Naive B cell (primary cell): ENCODE data around the gene SLC9C2. TPM values are rescaled to one million over a fixed set of nuclear protein-coding genes. Genes with fewer than 3 reads are reported as not detected.
"Not testable (repeated sequence)": the region's sequence is repeated elsewhere in the genome, so short reads cannot be mapped to it uniquely, and the experiment has no call there.

ENCODE experiments used
- ATAC-seq, 2 donors: fragments of 150-1000 bp; cut with Tn5 transposase; 2 replicates each; pipeline ENCODE4 v1.10.0; 2021; ENCODE audit warnings: low read depth in 2 of 2, mild to moderate bottlenecking in 2 of 2, moderate library complexity in 2 of 2
- DNase-seq: peaks from one replicate; pipeline ENCODE4 v3.0.0; 2022
- H3K27ac Mint-ChIP-seq, 6 donors: one replicate each; pipeline ENCODE4 v1.8.0; 2020 to 2022; ENCODE audit warnings: mild to moderate bottlenecking in 6 of 6, mixed read lengths in 6 of 6, moderate library complexity in 5 of 6, inconsistent platforms in 2 of 6
- H3K27me3 Mint-ChIP-seq, 3 donors: one replicate each; pipeline ENCODE4 v1.8.0; 2021 to 2022; ENCODE audit warnings: mixed read lengths in 3 of 3, mild to moderate bottlenecking in 1 of 3
- H3K36me3 Mint-ChIP-seq, 2 donors: one replicate each; pipeline ENCODE4 v1.8.0; 2020 to 2022; ENCODE audit warnings: mixed read lengths in 2 of 2, inconsistent platforms in 1 of 2, mild to moderate bottlenecking in 1 of 2
- H3K4me1 Mint-ChIP-seq, 3 donors: one replicate each; pipeline ENCODE4 v1.8.0; 2020 to 2022; ENCODE audit warnings: mixed read lengths in 3 of 3, inconsistent platforms in 1 of 3, mild to moderate bottlenecking in 1 of 3, moderate library complexity in 1 of 3
- H3K4me3 Mint-ChIP-seq, 8 donors: one replicate each; pipeline ENCODE4 v1.8.0; 2020 to 2022; ENCODE audit warnings: mild to moderate bottlenecking in 8 of 8, mixed read lengths in 8 of 8, moderate library complexity in 8 of 8, inconsistent platforms in 2 of 8
- H3K9me3 Mint-ChIP-seq, 7 donors: one replicate each; pipeline ENCODE4 v1.8.0; 2020 to 2022; ENCODE audit warnings: mixed read lengths in 7 of 7, mild to moderate bottlenecking in 5 of 7, inconsistent platforms in 2 of 7, moderate library complexity in 1 of 7
- polyA plus RNA-seq, 6 donors: library from polyadenylated mRNA; unstranded; fragments of 300-500 nt; fragmentation: Illumina TruSeq; gene quantifications; one replicate each; pipeline ENCODE4 v1.2.3, GENCODE V29; 2021; ENCODE audit warnings: low read depth in 6 of 6

Gene SLC9C2
- polyA plus RNA-seq, 6 donors from 2014 or later, result not detected

GRCh38 chr1:173473599-173474011 lies 129.3 kb downstream of the SLC9C2 start:
- no peak for ATAC-seq
- H3K4me3 Mint-ChIP-seq, result no peak overlapping the region
- H3K4me1 Mint-ChIP-seq, result peaks cover 23 to 34% (median 33%) of the 10 kb centered on the region in 3 donors
- DNase-seq, result no peak
- peaks cover 17 to 18% of the 10 kb centered on the region in 2 donors for H3K36me3 Mint-ChIP-seq
- H3K9me3 Mint-ChIP-seq, result peaks cover 4 to 33% (median 19%) of the 10 kb centered on the region in 7 donors
- H3K27ac Mint-ChIP-seq, result peak overlapping the region in 1 of 6 donors; percentile 94
- H3K27me3 Mint-ChIP-seq, result no peaks in the 10 kb centered on the region

DNA sequence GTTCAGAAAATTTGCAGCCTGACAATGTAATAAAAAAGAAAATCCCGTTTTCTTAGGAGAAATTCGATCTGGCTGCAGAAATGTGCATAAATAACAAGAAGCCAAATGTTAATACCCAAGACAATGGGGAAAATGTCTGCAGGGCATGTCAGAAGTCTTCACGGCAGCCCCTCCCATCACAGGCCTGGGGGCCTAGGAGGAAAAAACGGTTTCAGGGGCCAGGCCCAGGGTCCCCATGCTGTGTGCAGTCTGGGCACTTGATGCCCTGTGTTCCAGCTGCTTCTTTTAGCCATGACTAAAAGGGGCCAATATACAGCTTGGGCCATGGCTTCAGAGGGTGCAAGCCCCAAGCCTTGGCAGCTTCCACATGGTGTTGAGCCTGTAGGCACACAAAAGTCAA lies 132.3 kb downstream of the SLC9C2 start:
- no peak for DNase-seq
- Mint-ChIP-seq H3K27me3 (no peaks in the 10 kb centered on the region), H3K36me3 (peaks cover 18 to 25% of the 10 kb centered on the region in 2 donors), H3K4me3 (peak overlapping the region in 1 of 8 donors; percentile 37), H3K4me1 (peaks cover 8 to 18% (median 16%) of the 10 kb centered on the region in 3 donors), H3K27ac (no peak overlapping the region), H3K9me3 (peaks cover 4 to 45% (median 26%) of the 10 kb centered on the region in 7 donors)
- no peak for ATAC-seq

- no peak for ATAC-seq
- Mint-ChIP-seq H3K36me3 (peaks cover 18 to 25% of the 10 kb centered on the region in 2 donors), H3K4me3 (no peak overlapping the region), H3K27ac (no peak overlapping the region), H3K4me1 (peaks cover 9 to 18% (median 14%) of the 10 kb centered on the region in 3 donors), H3K27me3 (no peaks in the 10 kb centered on the region), H3K9me3 (peaks cover 4 to 46% (median 28%) of the 10 kb centered on the region in 7 donors)
- DNase-seq, result no peak
These were observed 133.2 kb downstream of the SLC9C2 start for GRCh38 chr1:173469656-173470055.

DNA sequence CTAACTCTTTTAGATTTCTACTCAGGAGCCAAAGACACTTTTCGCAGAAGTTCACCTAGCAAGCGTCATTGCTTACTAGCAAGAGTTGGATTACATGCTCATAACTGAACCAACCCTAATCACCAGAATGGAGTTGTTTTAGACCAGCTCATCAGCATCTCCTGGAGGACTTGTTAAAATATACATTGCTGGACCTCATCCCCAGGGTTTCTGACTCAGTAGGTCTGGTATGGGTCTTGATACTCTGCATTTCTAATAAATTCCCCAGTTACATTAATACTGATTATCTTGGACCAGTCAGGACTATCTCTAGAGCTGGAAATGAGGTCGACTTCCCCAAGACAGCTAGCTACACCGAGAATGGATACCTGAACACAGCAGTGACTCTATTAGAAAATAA lies 135.4 kb downstream of the SLC9C2 start:
- Mint-ChIP-seq H3K4me1 (peaks cover 6 to 19% (median 8%) of the 10 kb centered on the region in 3 donors), H3K9me3 (peaks cover 9 to 68% (median 40%) of the 10 kb centered on the region in 7 donors), H3K27ac (no peak overlapping the region), H3K27me3 (no peaks in the 10 kb centered on the region), H3K4me3 (no peak overlapping the region), H3K36me3 (peaks cover 31 to 36% of the 10 kb centered on the region in 2 donors)
- no peak for ATAC-seq
- no peak for DNase-seq

DNA sequence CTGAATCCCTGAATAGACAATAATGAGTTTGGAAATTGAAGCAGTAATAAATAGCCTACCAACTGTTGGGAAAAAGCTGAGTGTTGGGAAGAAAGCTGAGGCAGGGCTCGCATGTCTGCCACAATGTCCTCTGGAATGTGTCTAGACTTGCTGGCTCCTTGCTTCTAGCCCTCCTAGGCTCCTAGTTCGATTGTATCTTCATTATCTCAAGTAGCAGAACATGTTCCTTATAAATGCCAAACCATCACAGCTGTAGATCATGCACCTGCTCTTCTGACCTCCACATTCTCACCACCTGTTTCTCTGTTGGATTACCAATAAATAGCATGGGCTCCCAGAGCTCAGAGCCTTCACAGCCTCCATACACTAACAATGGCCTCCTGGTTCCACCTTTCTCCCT lies 138.7 kb downstream of the SLC9C2 start:
- not testable (repeated sequence) for H3K4me3 Mint-ChIP-seq, ATAC-seq
- H3K36me3 Mint-ChIP-seq, result peaks cover 27 to 36% of the 10 kb centered on the region in 2 donors

GRCh38 chr1:173462666-173463065 lies 140.2 kb downstream of the SLC9C2 start:
- H3K4me3 Mint-ChIP-seq, DNase-seq, H3K27ac Mint-ChIP-seq, H3K27me3 Mint-ChIP-seq, ATAC-seq: not testable (repeated sequence)
- Mint-ChIP-seq H3K4me1 (peaks cover 5 to 20% (median 8%) of the 10 kb centered on the region in 3 donors), H3K9me3 (peaks cover 5 to 28% (median 15%) of the 10 kb centered on the region in 7 donors), H3K36me3 (peaks cover 27 to 36% of the 10 kb centered on the region in 2 donors)

More for the DNA sequence above, 138.7 kb downstream of the SLC9C2 start:
- H3K27me3 Mint-ChIP-seq, DNase-seq: not testable (repeated sequence)
- Mint-ChIP-seq H3K27ac (peak overlapping the region in 1 of 6 donors; percentile 86), H3K4me1 (peaks cover 6 to 20% (median 8%) of the 10 kb centered on the region in 3 donors), H3K9me3 (peaks cover 5 to 40% (median 22%) of the 10 kb centered on the region in 7 donors)

DNA sequence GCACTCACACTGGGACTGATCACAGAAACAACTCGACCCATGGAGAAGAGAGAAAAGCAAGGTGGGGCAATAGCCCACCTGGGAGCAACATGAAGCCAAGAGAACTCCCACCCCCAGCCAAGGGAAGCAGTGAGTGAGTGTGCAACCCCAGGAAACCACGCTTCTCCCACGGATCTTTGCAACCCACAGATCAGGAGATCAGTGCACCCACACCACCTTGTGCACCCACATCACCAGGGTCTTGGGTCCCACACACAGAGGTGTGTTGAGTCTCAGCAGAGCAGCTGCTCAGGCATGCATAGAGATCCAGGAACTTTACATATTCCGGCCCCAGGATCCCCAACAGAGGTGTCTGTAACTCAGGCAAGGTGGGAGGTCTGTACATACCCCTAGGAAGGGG lies 143.0 kb downstream of the SLC9C2 start:
- Mint-ChIP-seq H3K4me3 (no peak overlapping the region), H3K27me3 (no peaks in the 10 kb centered on the region), H3K4me1 (peaks cover 4 to 12% (median 4%) of the 10 kb centered on the region in 3 donors), H3K9me3 (peaks cover 5 to 23% (median 12%) of the 10 kb centered on the region in 7 donors), H3K36me3 (peaks cover 39% of the 10 kb centered on the region in 2 donors), H3K27ac (peak overlapping the region in 1 of 6 donors; percentile 20)
- ATAC-seq, result no peak
- DNase-seq, result no peak

- H3K27me3 Mint-ChIP-seq, result no peaks in the 10 kb centered on the region
- H3K27ac Mint-ChIP-seq, result no peak overlapping the region
- no peak for ATAC-seq
- H3K36me3 Mint-ChIP-seq, result peaks cover 17% of the 10 kb centered on the region in 2 donors
- no peak for DNase-seq
- H3K9me3 Mint-ChIP-seq, result peaks cover 0 to 2% (median 0%) of the 10 kb centered on the region in 7 donors
- H3K4me1 Mint-ChIP-seq, result peaks cover 0 to 4% (median 2%) of the 10 kb centered on the region in 3 donors
- H3K4me3 Mint-ChIP-seq, result no peak overlapping the region
These were observed 147.8 kb downstream of the SLC9C2 start for GRCh38 chr1:173454966-173455524.

GRCh38 chr1:173453982-173454381 lies 148.9 kb downstream of the SLC9C2 start:
- no peak for DNase-seq
- Mint-ChIP-seq H3K27me3 (no peaks in the 10 kb centered on the region), H3K9me3 (peaks cover 0 to 2% (median 0%) of the 10 kb centered on the region in 7 donors), H3K4me3 (no peak overlapping the region), H3K4me1 (peaks cover 0 to 4% (median 2%) of the 10 kb centered on the region in 3 donors), H3K36me3 (peaks cover 11 to 16% of the 10 kb centered on the region in 2 donors), H3K27ac (peak overlapping the region in 1 of 6 donors; percentile 11)
- ATAC-seq, result no peak

GRCh38 chr1:173451981-173452380 lies 150.9 kb downstream of the SLC9C2 start:
- Mint-ChIP-seq H3K9me3 (peaks cover 0 to 10% (median 5%) of the 10 kb centered on the region in 7 donors), H3K27ac (peak overlapping the region in 2 of 6 donors; percentile 27 to 81), H3K27me3 (no peaks in the 10 kb centered on the region), H3K4me3 (no peak overlapping the region), H3K36me3 (peaks cover 17 to 34% of the 10 kb centered on the region in 2 donors), H3K4me1 (peaks cover 0 to 4% (median 2%) of the 10 kb centered on the region in 3 donors)
- ATAC-seq, result no peak
- no peak for DNase-seq

Other genes with a start within 250 kb of the SLC9C2 start
- 100 to 1,000 TPM in 5 of 6 donors, 10 to 100 TPM in 1; 93.7 to 143 (median 118) TPM for gene PRDX6, start 125.7 kb downstream of the SLC9C2 start, polyA plus RNA-seq
- not detected for gene TEX50, start 32.3 kb upstream of the SLC9C2 start, polyA plus RNA-seq
- gene ANKRD45, start 66.8 kb upstream of the SLC9C2 start, polyA plus RNA-seq, result not detected
- 10 to 100 TPM; 13.8 to 25.3 (median 20.8) TPM for gene KLHL20, start 111.9 kb upstream of the SLC9C2 start, polyA plus RNA-seq
- 10 to 100 TPM in 2 of 6 donors, 1 to 10 TPM in 4; 5.8 to 13.8 (median 8.5) TPM for gene DARS2, start 221.6 kb upstream of the SLC9C2 start, polyA plus RNA-seq
- gene CENPL, start 221.8 kb upstream of the SLC9C2 start, polyA plus RNA-seq, result 1 to 10 TPM; 4.5 to 9.4 (median 7.4) TPM